VCaP (cell line): ENCODE results near the gene CECR2.
"Not testable (repeated sequence)": the region's sequence is repeated elsewhere in the genome, so short reads cannot be mapped to it uniquely, and the experiment has no call there.

Experiments used
- H3K27ac ChIP-seq: fragments of 450-650 bp; 2 replicates; pipeline ENCODE4 v1.5.1; 2017
- TF ChIP-seq, protein P1 (sequence below): fragments of 450-650 bp; conservative IDR thresholded peaks from 2 replicates; pipeline ENCODE4 v1.5.1; 2017; ENCODE audit warnings: mild to moderate bottlenecking, moderate library complexity

Gene CECR2

DNA sequence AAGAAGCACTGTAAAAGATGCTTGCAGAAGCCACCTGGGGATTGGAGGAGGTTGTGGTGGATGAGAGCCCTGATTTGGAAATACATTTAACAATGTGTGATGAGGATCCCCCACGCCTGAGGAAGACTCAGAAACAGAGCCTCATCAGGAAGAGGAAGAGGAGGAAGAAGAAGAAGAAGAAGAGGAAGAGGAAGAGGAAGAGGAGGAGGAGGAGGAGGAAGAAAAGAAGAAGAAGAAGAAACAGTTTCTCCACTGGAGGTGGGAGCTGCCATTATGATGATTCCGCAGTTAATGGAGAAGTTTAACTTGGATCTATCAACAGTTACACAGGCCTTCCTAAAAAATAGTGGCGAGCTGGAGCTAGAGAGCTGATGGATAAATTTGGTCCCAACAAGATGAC, 50.1 kb downstream of the CECR2 start:
- H3K27ac ChIP-seq: no peak overlapping the region
- TF ChIP-seq, protein P1, sequence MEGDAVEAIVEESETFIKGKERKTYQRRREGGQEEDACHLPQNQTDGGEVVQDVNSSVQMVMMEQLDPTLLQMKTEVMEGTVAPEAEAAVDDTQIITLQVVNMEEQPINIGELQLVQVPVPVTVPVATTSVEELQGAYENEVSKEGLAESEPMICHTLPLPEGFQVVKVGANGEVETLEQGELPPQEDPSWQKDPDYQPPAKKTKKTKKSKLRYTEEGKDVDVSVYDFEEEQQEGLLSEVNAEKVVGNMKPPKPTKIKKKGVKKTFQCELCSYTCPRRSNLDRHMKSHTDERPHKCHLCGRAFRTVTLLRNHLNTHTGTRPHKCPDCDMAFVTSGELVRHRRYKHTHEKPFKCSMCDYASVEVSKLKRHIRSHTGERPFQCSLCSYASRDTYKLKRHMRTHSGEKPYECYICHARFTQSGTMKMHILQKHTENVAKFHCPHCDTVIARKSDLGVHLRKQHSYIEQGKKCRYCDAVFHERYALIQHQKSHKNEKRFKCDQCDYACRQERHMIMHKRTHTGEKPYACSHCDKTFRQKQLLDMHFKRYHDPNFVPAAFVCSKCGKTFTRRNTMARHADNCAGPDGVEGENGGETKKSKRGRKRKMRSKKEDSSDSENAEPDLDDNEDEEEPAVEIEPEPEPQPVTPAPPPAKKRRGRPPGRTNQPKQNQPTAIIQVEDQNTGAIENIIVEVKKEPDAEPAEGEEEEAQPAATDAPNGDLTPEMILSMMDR: no peak

- TF ChIP-seq, protein P1: no peak
- H3K27ac ChIP-seq: no peak overlapping the region
Observed at GRCh38 chr22:17422736-17423343, 53.6 kb downstream of the CECR2 start.

- H3K27ac ChIP-seq: no peak overlapping the region
- TF ChIP-seq, protein P1: no peak
Observed at GRCh38 chr22:17423616-17424015, 54.4 kb downstream of the CECR2 start.

GRCh38 chr22:17427528-17427927, 58.3 kb downstream of the CECR2 start:
- H3K27ac ChIP-seq: not testable (repeated sequence)

- no peak overlapping the region for H3K27ac ChIP-seq
- TF ChIP-seq, protein P1: no peak
Observed at GRCh38 chr22:17429516-17429915, 60.3 kb downstream of the CECR2 start.

GRCh38 chr22:17430412-17430811, 61.2 kb downstream of the CECR2 start:
- H3K27ac ChIP-seq: no peak overlapping the region
- TF ChIP-seq, protein P1: no peak

DNA sequence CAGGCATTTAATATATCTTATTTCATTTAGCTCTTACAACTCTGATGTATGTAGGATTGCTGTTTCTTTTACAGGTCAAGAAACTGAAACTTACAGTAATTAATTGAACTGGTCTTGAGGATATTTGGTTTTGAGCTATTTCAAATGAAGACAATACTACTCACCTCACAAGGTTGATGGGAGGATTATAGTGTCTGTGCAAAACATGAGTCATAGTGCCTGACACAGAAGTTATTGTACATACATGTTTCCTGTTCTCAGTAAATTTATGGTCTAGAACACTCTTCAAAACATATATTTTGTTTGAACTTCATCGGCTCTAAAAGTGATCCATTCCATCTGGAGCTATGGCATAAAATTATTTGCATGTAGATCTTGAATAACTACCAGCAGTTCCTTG, 61.9 kb downstream of the CECR2 start:
- H3K27ac ChIP-seq: no peak overlapping the region
- TF ChIP-seq, protein P1: no peak

- TF ChIP-seq, protein P1: no peak
- no peak overlapping the region for H3K27ac ChIP-seq
Observed at GRCh38 chr22:17434856-17435255, 65.6 kb downstream of the CECR2 start.
